Coronary artery (tissue), 2 donors: ENCODE measurements around the gene CKAP2L.

Source experiments
- DNase-seq: peaks from one replicate; pipeline ENCODE4 v3.0.0-alpha.2; 2017; ENCODE audit warnings: low spot score
- H3K27ac ChIP-seq, 2 donors: fragments of 200-600 bp; sonication (generic); one replicate each; pipeline ENCODE4 v1.5.1; 2016 to 2019
- H3K4me3 ChIP-seq: fragments of 200-600 bp; sonication (generic); 2 replicates; pipeline ENCODE4 v1.5.1; 2016; ENCODE audit warnings: mild to moderate bottlenecking, moderate library complexity
- TF ChIP-seq, protein P1 (sequence below): fragments of 200-600 bp; sonication (generic); IDR thresholded peaks from one replicate; pipeline ENCODE4 v1.5.1; 2019; ENCODE audit warnings: antibody characterized with exemption

Gene CKAP2L

DNA sequence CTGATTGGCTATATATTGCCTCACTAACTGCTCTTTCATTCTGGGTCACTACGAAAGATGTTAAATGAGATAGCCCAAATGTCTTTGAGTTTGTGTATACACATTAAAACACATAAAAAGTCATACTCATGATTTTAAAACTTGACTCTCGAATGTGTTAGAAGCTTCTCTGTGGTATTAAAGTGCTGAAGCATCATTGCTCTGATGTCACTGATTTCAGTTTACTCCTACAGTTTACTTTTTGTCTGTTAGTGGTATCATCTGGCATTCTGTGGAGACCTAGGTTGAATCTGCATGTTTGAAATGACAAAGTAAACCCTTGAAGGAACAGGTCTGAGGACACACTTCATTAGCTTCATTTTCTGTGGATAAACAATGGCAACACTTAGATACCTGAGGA is 32.9 kb downstream of the CKAP2L start:
- DNase-seq = no peak
- Histone ChIP-seq H3K4me3 (no peak overlapping the region), H3K27ac (no peak overlapping the region)
- TF ChIP-seq, protein P1, sequence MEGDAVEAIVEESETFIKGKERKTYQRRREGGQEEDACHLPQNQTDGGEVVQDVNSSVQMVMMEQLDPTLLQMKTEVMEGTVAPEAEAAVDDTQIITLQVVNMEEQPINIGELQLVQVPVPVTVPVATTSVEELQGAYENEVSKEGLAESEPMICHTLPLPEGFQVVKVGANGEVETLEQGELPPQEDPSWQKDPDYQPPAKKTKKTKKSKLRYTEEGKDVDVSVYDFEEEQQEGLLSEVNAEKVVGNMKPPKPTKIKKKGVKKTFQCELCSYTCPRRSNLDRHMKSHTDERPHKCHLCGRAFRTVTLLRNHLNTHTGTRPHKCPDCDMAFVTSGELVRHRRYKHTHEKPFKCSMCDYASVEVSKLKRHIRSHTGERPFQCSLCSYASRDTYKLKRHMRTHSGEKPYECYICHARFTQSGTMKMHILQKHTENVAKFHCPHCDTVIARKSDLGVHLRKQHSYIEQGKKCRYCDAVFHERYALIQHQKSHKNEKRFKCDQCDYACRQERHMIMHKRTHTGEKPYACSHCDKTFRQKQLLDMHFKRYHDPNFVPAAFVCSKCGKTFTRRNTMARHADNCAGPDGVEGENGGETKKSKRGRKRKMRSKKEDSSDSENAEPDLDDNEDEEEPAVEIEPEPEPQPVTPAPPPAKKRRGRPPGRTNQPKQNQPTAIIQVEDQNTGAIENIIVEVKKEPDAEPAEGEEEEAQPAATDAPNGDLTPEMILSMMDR = no peak

DNA sequence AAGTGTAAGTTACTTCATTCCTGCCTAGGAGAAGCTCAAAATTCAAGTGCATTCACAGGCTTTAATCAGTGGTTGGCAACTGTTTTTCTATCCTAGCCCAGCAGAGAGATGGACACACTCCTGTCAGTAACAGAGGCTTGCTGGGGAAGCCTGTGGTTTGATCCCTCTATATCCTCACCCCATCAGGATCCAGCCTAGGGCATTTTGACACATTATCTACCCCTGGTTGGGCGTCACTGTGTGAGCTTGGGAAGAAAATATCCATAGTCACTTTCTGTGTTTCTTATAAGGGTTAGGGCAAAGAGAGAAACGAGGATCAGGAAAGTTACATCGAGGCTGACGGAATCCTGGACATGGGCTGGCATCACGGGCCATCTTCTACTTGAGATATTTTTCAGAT is 33.6 kb downstream of the CKAP2L start:
- Histone ChIP-seq H3K27ac (no peak overlapping the region), H3K4me3 (no peak overlapping the region)
- TF ChIP-seq, protein P1 = no peak

DNA sequence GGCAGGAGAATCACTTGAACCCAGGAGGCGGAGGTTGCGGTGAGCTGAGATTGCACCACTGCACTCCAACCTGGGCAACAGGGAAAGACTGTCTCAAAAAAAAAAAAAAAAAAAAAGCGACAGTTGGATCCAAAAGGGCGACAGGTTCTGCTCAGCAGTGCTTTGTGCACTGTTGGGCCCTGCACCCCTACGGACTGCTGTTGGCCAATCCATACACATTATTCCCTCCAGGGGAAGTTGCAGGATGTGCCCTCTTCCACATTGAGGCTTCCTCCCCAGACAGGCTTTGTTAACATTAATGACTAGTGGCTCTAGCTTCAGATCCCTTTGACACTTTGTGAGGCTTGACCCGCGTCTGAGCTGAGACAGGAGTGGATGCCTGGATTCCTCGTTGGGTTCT is 34.2 kb downstream of the CKAP2L start:
- H3K4me3 ChIP-seq = no peak overlapping the region
- TF ChIP-seq, protein P1 = no peak
- DNase-seq = no peak
- no peak overlapping the region for H3K27ac ChIP-seq

More for the DNA sequence above, 33.6 kb downstream of the CKAP2L start:
- no peak for DNase-seq

DNA sequence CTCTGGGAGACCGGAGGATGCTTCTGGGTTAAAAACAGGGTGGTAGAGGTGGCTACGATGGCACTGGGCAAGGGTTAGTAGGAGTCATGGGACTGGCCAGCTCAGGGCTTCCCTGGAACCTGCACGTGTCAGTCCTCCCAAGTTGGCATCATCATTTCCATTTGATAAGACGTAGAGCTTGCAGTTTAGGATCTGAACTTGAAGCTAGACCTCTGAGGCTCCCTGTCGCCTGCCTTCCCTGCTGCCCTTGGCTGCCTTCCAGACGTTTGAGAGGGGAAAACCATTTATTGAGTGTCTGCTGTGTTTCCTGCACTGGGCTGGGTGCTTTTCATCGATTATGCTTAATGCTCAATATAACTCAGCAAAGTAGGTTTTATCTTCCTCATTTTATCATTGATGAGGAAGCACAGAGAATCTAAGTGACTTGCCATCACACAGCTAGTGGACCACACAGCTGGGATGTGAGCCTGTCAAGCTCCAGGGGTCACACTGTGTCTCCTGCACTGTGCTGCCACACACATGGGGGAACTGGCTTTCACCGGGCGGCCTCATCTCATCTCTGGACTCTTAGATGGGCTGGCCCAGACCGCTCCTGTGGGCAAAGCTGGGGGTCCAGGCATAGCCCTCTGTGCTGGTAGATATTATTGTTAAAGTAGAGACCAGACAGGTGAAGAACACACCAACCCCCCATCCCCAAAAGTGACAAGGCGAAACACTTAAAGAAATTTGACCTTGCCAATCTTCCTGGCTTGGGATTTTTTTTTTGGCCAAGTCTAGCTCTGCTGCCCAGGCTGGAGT is 35.8 kb downstream of the CKAP2L start:
- peak; percentile 60 for DNase-seq
- TF ChIP-seq, protein P1 = no peak
- Histone ChIP-seq H3K27ac (no peak overlapping the region), H3K4me3 (no peak overlapping the region)

DNA sequence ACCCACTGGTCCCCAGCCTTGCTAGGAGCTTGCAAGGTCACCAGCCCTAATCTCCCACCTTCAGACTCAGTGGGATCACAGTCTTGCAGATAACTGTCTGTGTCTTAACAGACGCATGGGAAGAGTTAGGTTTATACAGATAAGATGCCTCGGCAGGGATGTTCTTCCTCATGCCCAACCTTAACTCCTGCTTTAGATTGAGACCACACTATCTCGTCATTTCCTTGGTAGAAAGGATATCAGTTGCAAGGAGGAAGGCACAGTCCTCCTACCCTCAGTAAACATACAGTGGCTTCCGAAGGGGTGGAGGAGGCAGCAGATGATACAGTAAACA is 36.4 kb downstream of the CKAP2L start:
- no peak overlapping the region for H3K27ac ChIP-seq
- TF ChIP-seq, protein P1 = no peak
- no peak for DNase-seq
- no peak overlapping the region for H3K4me3 ChIP-seq

DNA sequence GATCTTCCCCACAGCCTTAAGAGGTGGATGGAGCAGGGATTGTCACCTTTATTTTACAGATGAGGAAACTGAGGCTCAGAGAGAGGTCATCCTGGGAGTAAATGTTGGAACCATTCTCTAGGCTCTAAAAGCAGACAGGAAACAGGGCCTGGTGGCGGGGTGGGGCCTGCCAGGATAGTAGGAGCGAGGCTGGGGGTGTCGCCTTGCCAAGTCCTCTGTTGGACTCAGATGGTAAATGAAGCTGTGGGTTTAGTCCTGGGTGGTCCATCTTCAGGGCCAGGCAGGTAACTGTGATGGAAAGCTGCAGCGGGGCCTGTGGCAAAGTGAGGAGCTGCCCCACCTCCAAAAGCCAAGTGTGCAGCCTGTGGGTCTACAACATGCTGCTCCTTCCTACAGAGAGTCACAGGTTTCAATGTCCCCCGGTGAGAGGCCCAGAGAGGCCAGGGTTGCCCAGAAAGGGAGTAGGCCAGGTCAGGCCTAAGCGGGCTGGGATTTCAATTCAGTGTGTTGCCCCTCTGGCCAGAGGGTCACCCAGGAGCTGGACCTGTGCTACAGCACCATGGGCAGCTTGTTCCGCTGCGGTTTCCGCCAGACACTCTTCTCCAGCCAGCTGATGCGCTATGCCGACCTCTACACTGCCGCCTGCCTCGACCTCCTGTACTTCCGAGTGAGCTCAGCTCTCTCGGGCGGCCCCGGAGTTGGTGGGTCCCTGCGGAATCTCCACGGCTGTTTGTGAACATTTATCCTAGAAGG is 37.0 kb downstream of the CKAP2L start:
- peak; percentile 66 for DNase-seq
- TF ChIP-seq, protein P1 = no peak
- Histone ChIP-seq H3K27ac (no peak overlapping the region), H3K4me3 (no peak overlapping the region)
